Measurements from ENCODE around the gene SERPINB4.

DNA sequence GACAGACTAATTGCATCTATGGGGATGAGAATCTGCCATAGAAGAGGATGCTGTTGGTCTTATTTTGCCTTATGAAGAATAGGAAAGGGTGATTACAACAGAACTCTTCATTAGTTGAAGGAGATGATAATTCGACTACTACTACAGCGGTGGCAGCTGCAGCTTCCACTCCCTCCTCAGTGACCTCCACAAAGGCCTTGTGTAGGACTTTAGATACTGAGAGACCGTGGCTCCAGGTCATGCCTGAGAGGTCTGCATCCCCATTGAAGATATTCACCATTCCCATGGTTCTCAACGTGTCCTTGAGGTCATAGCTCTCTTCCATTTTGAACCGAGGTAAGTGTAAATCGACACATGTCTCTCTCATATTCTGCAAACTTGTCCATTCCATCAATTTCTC lies 6.4 kb downstream of the SERPINB4 start:
- TF ChIP-seq, protein P1, sequence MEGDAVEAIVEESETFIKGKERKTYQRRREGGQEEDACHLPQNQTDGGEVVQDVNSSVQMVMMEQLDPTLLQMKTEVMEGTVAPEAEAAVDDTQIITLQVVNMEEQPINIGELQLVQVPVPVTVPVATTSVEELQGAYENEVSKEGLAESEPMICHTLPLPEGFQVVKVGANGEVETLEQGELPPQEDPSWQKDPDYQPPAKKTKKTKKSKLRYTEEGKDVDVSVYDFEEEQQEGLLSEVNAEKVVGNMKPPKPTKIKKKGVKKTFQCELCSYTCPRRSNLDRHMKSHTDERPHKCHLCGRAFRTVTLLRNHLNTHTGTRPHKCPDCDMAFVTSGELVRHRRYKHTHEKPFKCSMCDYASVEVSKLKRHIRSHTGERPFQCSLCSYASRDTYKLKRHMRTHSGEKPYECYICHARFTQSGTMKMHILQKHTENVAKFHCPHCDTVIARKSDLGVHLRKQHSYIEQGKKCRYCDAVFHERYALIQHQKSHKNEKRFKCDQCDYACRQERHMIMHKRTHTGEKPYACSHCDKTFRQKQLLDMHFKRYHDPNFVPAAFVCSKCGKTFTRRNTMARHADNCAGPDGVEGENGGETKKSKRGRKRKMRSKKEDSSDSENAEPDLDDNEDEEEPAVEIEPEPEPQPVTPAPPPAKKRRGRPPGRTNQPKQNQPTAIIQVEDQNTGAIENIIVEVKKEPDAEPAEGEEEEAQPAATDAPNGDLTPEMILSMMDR (IDR thresholded peaks at IDR 0.05): no peak
- TF ChIP-seq POLR2A (IDR thresholded peaks at IDR 0.05): no peak
- TF ChIP-seq POLR2AphosphoS5 (IDR thresholded peaks at IDR 0.05): no peak
